Measurements from ENCODE around the gene PDE1C. TPM values are rescaled to one million over a fixed set of nuclear protein-coding genes. Genes with fewer than 3 reads are reported as not detected.

The PDE1C gene
- total RNA-seq, 1 experiment from 2014 or later, result 14.1 TPM

- POLR2A ChIA-PET (ENCODE audit: unreplicated experiment), result interaction anchor here (0.6 kb wide), 1 partner anchor 81 kb away, joined by 9 read pairs; no protein-coding TSS in a partner anchor
- Histone ChIP-seq H3K27ac (ENCODE audit: low read length) (no peak overlapping the region), H3K9ac (ENCODE audit: low read length) (no peak overlapping the region), H3K4me1 (ENCODE audit: insufficient read depth, low read length) (peaks cover 2% of the 10 kb centered on the region), H2AFZ (ENCODE audit: low read length) (no peak overlapping the region), H3K9me3 (ENCODE audit: low read length) (no peaks in the 10 kb centered on the region), H4K20me1 (ENCODE audit: low read length) (no peaks in the 10 kb centered on the region), H3K79me2 (ENCODE audit: low read length) (no peaks in the 10 kb centered on the region), H3F3A (ENCODE audit: low read length, unreplicated experiment) (no peaks in the 10 kb centered on the region), H3K9me2 (replicated peaks; ENCODE audit: low read length) (no peaks in the 10 kb centered on the region), H3K36me3 (ENCODE audit: low read depth, low read length) (no peaks in the 10 kb centered on the region), H3K4me3 (ENCODE audit: low read length) (no peak overlapping the region), H3K4me2 (ENCODE audit: low read length) (no peak overlapping the region), H3K27me3 (ENCODE audit: low read length) (no peaks in the 10 kb centered on the region)
- CTCF ChIA-PET, result no interaction called here
- no peak for TF ChIP-seq EZH2 (IDR thresholded peaks at IDR 0.05; ENCODE audit: low read length, unreplicated experiment)
- no peak for TF ChIP-seq CTCF (conservative IDR thresholded peaks at IDR 0.05; ENCODE audit: low read depth, low read length)
- no peak for TF ChIP-seq EZH2phosphoT487 (IDR thresholded peaks at IDR 0.05; ENCODE audit: borderline replicate concordance, low read length)
- intact Hi-C loops (cut with micrococcal nuclease), result no loop called here
- DNase-seq (no peak), ATAC-seq (no peak)
- BruUV-seq (replicated peaks), result no TSS peak
Measured at GRCh38 chr7:31894308-31894707, 175.9 kb downstream of the PDE1C start.

DNA sequence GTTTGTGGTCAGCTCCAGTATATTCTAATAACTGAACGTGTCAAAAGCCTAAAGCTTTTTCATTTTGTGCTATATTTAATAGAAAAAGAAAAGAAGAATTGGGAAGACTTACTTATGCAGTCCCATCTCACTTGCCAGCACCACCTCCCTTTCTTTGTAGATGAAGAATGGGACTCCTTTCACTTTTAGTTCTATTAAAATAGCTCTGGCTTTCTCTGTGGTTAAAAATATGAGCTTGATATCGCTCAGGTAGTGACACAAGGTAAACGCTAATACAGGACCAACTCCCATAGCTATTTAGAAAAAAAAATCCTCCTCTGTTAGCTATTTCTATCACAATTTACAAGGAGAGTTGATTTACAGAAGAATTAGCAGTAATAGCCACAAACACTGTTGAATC, 176.8 kb downstream of the PDE1C start:
- POLR2A ChIA-PET (ENCODE audit: unreplicated experiment), result interaction anchor here (0.6 kb wide), 2 partner anchors 8 to 201 kb away, joined by 3 read pairs; no protein-coding TSS in a partner anchor
- no peak for TF ChIP-seq EZH2phosphoT487 (IDR thresholded peaks at IDR 0.05; ENCODE audit: borderline replicate concordance, low read length)
- TF ChIP-seq EZH2 (IDR thresholded peaks at IDR 0.05; ENCODE audit: low read length, unreplicated experiment), result no peak
- TF ChIP-seq CTCF (conservative IDR thresholded peaks at IDR 0.05; ENCODE audit: low read depth, low read length), result no peak
- Histone ChIP-seq H2AFZ (ENCODE audit: low read length) (no peak overlapping the region), H3K27me3 (ENCODE audit: low read length) (no peaks in the 10 kb centered on the region), H3K4me2 (ENCODE audit: low read length) (no peak overlapping the region), H3K79me2 (ENCODE audit: low read length) (no peaks in the 10 kb centered on the region), H3K9me3 (ENCODE audit: low read length) (no peaks in the 10 kb centered on the region), H3K36me3 (ENCODE audit: low read depth, low read length) (no peaks in the 10 kb centered on the region), H3K27ac (ENCODE audit: low read length) (no peak overlapping the region), H3F3A (ENCODE audit: low read length, unreplicated experiment) (no peaks in the 10 kb centered on the region), H3K9me2 (replicated peaks; ENCODE audit: low read length) (no peaks in the 10 kb centered on the region), H3K9ac (ENCODE audit: low read length) (no peak overlapping the region), H3K4me1 (ENCODE audit: insufficient read depth, low read length) (no peaks in the 10 kb centered on the region), H3K4me3 (ENCODE audit: low read length) (no peak overlapping the region), H4K20me1 (ENCODE audit: low read length) (no peaks in the 10 kb centered on the region)
- DNase-seq (no peak), ATAC-seq (no peak)
- no TSS peak for BruUV-seq (replicated peaks)
- CTCF ChIA-PET, result no interaction called here
- intact Hi-C loops (cut with micrococcal nuclease), result no loop called here

- H3K9me2 ChIP-seq (replicated peaks; ENCODE audit: low read length), result no peaks in the 10 kb centered on the region
- ATAC-seq (no peak), DNase-seq (no peak)
- TF ChIP-seq EZH2 (IDR thresholded peaks at IDR 0.05; ENCODE audit: low read length, unreplicated experiment) (no peak), CTCF (conservative IDR thresholded peaks at IDR 0.05; ENCODE audit: low read depth, low read length) (no peak), EZH2phosphoT487 (IDR thresholded peaks at IDR 0.05; ENCODE audit: borderline replicate concordance, low read length) (no peak)
- H4K20me1 ChIP-seq (ENCODE audit: low read length), result no peaks in the 10 kb centered on the region
- H2AFZ ChIP-seq (ENCODE audit: low read length), result no peak overlapping the region
- POLR2A ChIA-PET (ENCODE audit: unreplicated experiment), result no interaction called here
- no peak overlapping the region for H3K27ac ChIP-seq (ENCODE audit: low read length)
- no peaks in the 10 kb centered on the region for H3K9me3 ChIP-seq (ENCODE audit: low read length)
- H3K27me3 ChIP-seq (ENCODE audit: low read length), result no peaks in the 10 kb centered on the region
- no peak overlapping the region for H3K4me3 ChIP-seq (ENCODE audit: low read length)
- H3K4me1 ChIP-seq (ENCODE audit: insufficient read depth, low read length), result no peaks in the 10 kb centered on the region
- H3K4me2 ChIP-seq (ENCODE audit: low read length), result no peak overlapping the region
- CTCF ChIA-PET, result no interaction called here
- intact Hi-C loops (cut with micrococcal nuclease), result no loop called here
- no peaks in the 10 kb centered on the region for H3K79me2 ChIP-seq (ENCODE audit: low read length)
- no peaks in the 10 kb centered on the region for H3F3A ChIP-seq (ENCODE audit: low read length, unreplicated experiment)
- BruUV-seq (replicated peaks), result no TSS peak
- no peaks in the 10 kb centered on the region for H3K36me3 ChIP-seq (ENCODE audit: low read depth, low read length)
- no peak overlapping the region for H3K9ac ChIP-seq (ENCODE audit: low read length)
Measured at GRCh38 chr7:31892099-31892829, 177.9 kb downstream of the PDE1C start.
